GM18507 (cell line): ENCODE measurements around the gene KLK11.

Experiments used
- DNase-seq: peaks from one replicate; pipeline ENCODE4 v3.0.0; 2011; ENCODE audit warnings: low read depth; ENCODE audit not compliant: insufficient read length; ENCODE audit errors: extremely low spot score
- FAIRE-seq: peaks from 2 replicates; lab custom pipeline; 2011; peaks lifted over from hg19 to GRCh38; lab: Jason Lieb, UNC

The KLK11 gene

DNA sequence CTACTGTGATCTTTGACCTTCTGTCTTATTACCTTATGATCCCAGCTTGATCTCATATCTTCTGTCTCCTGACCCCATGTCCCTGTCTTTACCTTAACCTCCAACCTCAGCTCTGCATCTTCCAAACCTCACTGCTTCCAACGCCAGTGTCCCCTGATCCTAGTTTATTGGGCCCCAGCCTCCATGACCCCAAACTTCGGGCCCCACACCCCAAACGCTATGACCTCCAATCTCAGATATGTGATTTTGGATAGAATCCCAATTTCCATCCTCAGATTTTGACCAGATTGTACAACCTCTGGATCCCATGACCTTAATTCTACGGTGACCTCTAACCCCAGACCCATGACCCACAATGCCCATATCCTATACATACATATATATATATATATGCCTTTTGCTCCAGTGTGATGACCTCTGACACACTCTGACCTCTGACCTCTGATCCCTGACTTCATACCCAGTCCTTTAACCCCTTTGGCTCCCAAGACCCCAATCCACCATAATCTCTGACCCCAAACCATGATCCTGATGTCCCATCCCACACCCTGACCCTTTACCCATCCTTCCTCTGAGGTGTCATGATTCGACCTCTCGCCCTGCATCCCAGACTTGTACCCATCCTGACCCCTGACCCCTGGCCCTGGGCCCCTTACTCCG, 4.9 kb upstream of the KLK11 start:
- DNase-seq (no peak), FAIRE-seq (no peak)

DNA sequence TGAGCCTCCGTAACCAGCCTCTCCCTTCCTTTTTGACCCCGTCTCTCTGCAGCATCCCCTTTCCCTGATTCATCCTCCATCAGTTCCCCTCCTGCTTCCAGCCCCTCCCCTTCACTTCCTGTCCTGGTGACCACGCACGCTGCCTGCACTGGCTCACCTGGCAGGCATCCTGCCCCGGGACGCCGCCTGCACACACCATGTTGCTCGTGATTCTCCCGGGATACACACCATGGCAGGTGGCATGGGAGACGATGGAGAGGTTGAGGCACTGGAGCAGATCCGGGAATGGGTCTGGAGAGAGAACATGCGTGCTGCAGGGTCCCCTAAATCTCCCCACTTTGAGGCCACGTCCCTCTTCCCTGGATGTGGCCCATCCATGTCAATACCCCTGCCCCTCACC, 4.2 kb upstream of the KLK11 start:
- no peak for DNase-seq
- no peak for FAIRE-seq

DNA sequence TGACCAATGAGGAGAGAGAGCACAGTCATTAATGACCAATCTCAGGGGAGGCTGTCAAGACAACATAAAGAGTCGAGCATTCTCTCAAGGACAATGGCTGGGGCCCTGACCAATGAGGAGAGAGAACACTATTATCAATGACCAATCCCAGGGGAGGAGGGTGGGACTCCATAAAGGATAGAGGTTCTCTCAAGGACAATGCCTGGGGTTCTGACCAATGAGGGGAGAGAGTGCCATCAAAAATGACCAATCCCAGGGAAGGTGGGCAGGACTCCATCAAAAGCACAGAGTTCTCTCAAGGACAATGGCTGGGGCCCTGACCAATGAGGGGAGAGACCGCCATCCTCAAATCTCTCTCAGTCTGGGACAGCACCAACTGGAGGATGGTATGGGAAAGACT, 3.3 kb upstream of the KLK11 start:
- DNase-seq (no peak), FAIRE-seq (no peak)

DNA sequence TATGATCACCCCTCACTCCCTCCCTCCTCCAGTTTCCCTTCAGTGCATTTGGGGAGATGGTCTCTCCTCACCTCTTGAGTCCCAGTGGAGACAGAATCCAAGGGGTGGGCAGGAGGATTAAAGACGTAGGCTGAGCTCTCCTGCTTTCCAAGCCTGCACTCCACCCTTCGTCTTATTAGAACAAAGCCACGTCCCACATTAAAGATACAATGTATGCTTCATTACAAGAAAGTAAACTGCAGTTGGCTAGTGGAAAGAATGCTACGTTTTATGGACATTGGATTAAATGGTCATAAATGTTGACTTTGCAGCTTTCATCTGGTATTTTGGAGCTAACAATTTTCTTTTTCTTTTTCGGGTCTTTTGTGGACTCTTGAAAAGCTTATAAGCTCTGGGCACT, 1.5 kb upstream of the KLK11 start:
- DNase-seq (no peak), FAIRE-seq (no peak)

DNA sequence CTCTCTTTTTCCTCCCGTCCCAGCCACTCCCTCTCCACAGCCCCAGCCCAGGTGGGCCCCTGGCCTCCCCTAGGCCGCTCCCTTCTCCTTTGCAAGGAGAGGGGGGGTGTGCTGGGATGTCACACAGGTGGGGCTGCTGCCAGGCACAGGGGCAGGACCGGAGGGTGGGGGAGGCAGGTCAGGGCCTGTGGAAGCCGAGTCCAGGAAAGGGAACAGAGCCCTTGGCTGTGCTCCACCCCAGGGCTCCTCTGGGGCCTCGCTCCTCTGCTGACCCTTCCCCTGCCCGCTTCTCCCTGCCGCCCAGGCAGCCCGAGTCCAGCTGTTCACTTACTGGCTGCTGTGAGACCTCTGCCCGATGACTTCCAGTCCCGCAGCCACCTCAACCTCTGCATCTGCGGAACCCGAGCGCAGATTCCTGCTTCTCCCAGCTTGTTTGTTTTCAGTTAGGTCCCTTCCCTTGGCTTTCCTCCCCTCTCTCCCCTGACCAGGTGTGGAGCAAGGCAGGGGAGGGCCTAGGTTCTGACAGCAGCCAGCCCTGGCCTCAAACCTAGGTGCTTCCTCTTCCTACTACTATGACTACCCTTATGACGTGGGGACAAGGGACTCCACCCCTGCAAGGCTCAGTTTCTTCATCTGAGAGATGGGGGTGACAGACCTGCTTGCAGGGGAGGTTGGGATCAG, 850 bp upstream of the KLK11 start:
- FAIRE-seq (no peak), DNase-seq (no peak)

DNA sequence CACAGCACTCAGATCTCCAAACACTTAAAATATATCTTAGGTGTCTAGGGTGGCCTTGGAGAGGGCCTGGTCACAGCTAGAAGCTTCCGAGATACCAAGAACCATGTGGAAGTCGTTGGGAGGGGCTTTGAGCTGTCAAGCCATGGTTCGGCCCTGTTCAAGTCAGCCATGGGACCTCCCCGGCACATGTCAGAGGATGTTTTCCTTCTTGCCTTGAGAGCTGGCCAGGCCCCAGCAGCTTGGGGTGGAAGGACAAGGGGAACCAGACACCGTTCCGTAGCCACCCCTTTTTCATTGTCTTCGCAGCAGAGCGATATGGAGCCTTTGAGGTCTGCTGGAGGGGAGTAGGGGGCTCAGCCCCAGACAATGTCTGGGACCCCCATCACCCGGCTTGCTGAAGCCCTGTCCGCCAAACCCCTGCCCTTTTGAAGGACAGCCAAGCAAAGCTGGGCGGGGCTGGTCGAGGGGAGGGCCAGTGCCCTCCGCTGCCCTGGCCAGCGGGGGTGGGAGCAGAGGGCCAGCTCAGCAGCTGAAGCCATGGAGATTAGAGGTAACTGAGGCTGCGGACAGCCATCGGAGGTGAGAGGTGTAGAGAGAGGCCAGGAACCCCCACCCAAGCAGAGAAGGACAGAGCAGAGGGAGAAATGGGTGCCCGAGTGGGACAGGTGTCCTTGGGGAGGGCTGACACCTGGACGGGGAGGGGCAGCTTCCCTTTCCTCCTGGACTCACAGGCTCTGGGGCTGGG, 435 bp downstream of the KLK11 start:
- FAIRE-seq (no peak), DNase-seq (no peak)

DNA sequence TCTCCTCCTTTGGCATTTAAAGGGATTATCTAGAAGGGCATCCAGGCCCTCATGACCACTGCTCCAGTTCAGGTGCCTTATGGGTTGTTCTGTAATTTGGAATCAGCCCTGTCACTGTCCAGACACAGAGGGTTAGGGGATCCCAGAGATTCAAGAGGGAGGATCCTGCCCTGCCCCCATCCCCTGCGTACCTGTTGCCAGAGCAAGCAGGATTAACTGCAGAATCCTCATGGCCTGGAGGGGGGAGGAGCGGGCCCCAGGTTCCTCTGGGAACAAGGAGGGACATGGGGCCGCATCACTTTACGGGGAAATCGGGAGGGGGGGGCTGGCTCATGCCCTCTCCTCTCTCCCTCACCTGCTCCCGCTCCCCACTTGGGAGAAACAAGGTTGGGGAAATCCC, 1.0 kb downstream of the KLK11 start:
- FAIRE-seq: no peak
- DNase-seq: no peak

DNA sequence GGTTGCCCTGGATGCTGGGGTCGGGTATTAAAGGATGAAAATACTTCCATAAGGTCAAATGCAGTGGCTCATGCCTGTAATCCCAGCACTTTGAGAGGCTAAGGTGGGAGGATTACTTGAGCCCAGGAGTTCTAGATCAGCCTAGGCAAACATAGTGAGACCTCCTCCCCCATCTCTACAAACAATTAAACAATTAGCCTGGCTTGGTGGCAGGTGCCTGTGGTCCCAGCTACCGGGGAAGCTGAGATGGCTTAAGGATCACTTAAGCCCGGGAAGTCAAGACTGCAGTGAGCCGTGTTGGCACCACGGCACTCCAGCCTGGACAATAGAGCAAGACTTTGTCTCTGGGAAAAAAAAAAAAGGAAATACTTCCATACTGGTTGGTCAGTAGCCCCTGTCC, 1.5 kb downstream of the KLK11 start:
- DNase-seq (no peak), FAIRE-seq (no peak)

DNA sequence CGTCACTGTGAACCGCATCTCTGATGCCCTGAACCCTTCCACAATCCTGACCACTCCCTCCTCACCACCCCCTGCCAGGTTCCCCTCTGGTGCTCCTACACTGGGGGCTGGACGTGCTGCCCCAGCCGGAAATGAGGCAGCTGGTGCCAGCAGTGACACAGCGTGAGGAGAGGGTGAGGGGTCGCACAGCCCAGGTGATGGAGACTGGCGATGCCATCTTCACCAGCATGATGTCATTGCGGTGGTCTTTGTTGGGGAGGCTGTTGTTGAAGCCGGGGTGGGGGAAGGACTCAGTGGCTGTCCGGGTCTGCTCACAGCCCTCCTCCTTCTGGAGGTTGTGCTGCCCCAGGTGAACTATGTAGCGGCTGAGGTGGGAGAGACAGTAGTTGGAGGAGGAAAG, 2.5 kb downstream of the KLK11 start:
- FAIRE-seq (no peak), DNase-seq (no peak)

DNA sequence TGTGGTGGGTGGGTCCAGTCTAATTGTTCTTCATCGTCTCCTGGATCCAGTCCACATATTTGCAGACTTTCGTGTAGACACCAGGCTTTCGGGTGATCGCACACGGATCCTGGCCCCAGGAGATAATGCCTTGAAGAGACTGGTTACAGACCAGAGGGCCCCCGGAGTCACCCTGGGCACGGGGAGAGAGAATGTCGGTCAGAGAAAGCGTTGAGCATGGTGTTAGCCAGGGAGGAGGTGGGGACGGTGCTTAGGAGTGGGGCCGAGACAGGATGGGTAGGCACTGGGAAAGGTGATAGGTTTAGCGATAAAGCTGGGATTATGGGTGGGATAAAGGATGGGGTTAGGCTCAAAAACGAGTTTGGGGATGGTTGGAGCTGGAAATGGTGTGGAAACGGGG, 3.9 kb downstream of the KLK11 start:
- FAIRE-seq (no peak), DNase-seq (no peak)

DNA sequence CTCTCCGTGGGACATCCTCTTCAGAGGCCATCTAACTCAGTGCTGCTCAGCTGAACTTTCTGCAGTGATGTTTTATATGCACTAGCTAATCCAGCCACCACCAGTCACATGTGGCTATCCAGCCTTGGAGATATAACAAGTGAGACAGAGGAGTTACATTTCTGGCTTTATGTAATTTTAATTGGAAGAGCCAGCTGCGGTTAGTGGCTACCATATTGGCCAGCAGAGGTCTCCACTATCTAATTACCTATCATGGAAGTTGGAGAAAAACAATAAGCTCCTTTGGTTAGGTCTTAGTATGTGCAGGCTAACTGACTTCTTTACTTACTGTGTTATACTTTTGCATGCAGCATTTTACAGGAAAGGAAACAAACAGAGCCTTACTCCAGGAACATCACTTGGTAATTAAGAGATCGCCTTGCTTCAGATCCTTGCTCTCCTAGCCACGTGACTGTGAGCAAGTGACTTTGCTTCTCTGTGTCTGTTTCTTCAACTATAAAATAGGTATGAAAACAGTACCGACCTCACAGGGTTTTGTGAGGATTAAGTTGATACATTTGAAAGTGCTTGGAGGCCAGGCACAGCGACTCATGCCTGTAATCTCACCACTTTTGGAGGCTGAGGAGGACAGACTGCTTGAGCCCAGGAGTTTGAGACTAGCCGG, 5.3 kb downstream of the KLK11 start:
- DNase-seq (no peak), FAIRE-seq (peak; percentile 56)

DNA sequence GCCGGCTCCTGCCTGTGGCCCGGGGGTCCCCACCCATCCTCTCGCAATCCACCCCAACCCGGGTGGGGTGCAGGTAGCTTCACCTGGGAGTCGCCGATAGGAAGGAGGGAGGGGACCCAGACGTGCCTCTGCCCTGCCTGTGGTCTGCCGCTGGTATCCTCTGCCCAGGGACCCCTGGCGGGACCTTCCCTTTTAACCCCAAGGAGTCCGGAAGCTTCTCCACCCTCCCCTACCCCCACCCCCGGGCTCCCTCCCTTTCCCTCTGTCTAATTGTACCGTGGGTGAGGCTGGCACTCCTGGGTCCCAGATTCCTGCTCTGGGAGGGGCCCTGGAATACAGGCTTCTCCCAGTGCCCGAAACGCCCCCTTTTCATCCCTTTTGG, 6.9 kb downstream of the KLK11 start, which contains the start of gene KLK10:
Gene KLK10 (minus strand): TSS at position 166 of the 382 bp plus-strand sequence. CDS start 579 bp downstream, outside the sequence.
- no peak for DNase-seq
- FAIRE-seq: no peak

DNA sequence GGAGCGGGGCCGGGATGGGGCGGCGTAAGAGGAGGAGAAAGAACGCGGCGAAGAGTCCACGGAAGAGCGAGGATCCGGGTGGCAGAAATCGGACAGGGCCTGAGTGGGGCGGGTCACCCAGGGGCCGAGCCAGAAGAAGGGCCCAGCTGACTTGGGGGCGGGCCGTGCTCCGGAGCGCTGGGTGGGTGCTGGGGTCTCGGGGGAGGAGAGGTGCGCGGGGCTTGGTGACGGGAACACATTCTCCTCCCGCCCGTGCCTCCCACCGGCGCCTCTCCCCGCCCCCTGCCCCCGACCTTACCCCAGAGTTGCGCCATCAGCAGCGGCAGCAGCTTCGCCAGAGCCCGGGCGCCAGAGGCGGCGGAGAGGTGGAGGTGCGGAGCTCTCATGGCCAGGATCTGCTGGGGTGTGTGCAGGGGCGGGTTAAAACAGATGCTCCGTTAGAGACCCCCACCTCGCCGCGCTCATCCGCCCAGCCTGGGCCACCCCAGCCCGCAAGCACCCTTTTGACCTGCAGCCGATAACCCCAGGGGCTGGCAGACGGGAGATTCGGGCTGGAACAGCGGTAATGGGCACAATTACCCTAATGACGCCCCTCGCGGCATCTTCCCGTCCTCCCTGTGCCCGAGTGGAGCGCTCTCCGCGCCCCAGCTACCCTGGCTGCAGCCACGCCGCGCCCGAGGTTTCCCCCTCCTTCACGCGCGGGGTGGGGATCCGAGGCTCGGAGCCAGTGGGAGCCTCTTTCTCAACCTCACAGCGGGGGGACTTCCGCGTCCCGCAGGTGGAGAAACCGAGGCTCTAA, 7.5 kb downstream of the KLK11 start:
- DNase-seq (no peak), FAIRE-seq (no peak)

DNA sequence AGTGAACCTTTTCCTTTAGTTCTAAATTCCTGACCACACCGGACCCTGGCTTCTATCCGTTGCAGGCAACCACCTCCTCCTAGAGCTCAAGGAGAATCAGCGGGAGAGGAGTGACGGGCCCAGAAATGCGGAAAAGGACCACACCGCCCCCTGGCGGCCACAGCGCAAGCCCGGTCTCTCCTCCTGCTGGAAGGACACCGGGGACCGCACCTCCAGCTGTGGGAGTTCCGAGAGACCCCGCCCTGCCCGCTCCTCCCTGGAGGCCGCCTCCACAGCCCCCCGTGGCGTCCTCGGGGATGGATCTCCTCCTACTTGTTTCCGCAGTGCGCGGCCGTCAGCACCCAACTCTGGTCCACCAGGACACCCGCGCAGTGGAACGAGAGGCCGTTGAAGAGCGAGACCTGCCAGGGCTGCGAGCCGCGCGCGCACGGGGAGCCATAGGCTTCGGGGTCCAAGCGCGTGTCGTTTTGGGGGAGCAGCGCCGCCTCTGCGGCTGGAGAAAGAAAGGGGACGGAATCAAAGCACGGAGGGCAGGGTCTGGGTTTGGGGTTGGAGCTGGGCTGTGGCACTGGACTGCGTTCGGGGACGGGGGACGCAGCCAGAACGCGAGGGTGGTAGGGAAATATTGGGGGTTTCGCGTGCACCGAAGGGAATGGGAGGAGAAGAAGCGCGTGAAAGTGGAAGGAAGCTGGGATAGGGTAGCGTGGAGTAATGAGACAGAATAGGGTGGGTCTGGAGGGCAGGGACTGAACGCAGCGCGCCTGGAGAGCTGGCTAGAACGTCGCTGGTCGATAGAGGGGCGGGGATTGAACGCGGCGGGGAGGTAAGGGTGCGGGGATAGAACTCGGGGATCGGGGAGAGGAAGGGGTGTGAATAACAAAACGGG, 9.4 kb downstream of the KLK11 start:
- FAIRE-seq: no peak
- no peak for DNase-seq

DNA sequence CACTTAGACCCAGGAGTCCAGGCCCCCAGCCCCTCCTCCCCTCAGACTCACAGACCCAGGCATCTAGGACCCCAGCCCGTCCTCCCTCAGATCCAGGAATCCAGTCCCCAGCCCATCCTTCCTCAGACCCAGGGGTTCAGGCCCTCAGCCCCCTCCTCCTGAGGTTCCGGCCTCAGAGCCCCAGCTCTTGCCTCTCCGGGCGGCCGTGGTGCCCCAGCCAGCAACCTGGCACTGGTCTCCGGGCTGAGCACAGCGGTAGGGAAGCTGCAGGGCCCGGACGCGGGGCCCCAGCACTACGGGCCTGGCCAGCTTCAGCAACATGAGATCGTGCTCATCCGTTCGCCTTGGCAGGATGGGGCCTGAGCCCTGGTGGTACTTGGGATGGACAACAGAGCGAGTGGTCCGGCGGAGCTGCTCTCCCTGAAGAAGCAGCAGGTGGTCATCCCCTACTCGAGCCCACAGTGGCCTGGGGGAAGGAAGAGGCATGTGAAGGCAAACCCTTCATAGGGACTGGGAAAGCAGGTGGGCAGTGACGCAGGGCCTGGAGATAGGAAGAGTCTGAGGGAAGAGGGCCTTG, 10.6 kb downstream of the KLK11 start:
- no peak for FAIRE-seq
- no peak for DNase-seq

DNA sequence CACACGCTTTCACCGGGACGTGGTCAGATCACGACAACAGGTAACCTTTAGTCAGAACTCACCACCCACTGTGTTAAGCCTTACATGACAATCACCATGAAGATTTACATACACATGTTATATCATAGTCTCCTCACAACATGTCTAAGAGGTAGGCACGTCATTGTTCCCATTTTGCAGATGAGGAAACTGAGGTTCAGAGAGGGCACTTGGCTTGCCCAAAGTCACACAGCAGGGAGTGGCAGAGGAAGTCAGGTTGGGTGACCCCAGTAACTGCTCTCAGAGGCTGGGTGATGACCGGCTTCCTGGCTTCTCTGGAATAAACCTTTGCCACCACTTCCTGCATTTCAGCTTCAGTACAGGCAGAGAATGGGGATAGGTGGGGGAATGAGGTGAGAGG, 12.2 kb downstream of the KLK11 start:
- no peak for FAIRE-seq

DNA sequence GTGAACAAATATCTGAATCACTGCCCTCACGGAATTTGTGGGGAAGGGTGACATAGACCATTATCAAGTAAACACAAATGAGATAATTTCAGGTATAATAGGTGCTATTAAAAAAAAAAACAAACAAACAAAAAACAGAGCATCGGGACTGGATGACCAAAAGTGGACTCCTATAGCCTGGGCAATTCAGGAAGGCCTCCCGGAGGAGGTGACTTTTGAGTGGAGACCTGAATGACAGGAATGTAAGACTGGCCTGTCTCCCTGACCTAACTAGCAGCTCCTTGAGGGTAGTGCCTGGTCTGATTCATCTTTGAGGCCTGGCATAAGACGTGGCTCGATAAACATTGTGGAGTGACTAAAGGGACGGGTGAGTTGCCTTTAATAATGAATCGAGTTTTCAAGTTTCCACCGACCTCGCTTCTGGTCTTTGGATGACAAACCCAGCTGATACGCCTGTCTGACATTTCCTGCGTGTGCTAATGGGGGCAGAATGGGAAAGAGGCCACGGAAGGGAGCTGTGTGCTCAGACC, 13.7 kb downstream of the KLK11 start:
- no peak for FAIRE-seq
- DNase-seq: no peak

More for the DNA sequence above, 12.2 kb downstream of the KLK11 start:
- DNase-seq: no peak
